ENCODE measurements around the gene ZNF665. TPM values are rescaled to one million over a fixed set of nuclear protein-coding genes. Genes with fewer than 3 reads are reported as not detected.
"Not testable (repeated sequence)": the region's sequence is repeated elsewhere in the genome, so short reads cannot be mapped to it uniquely, and the experiment has no call there.

ZNF665 gene
- total RNA-seq, 2 experiments from 2014 or later, result 2.1 to 3.2 TPM

GRCh38 chr19:53195265-53195903, 2.2 kb upstream of the ZNF665 start:
- CTCF ChIA-PET, result interaction anchor here (0.6 to 1.5 kb wide), 9 partner anchors 38 to 321 kb away, joined by 3 to 6 read pairs (median 4); partner anchors contain the start of gene ZNF677
- Histone ChIP-seq H3K27ac (ENCODE audit: low read depth in 1 of 2, low read length in 2 of 2) (no peak overlapping the region), H3K4me3 (ENCODE audit: low read length) (no peak overlapping the region), H3K27me3 (ENCODE audit: control insufficient read depth in 1 of 2, insufficient read depth in 2 of 2, low read length in 2 of 2) (peaks cover 0 to 2% of the 10 kb centered on the region in 2 experiments), H3K4me1 (ENCODE audit: insufficient read depth, low read length) (peaks cover 28% of the 10 kb centered on the region), H3K9me3 (ENCODE audit: control insufficient read depth in 1 of 2, insufficient read depth in 1 of 2, low read length in 2 of 2) (peaks cover 29 to 65% of the 10 kb centered on the region in 2 experiments), H3K36me3 (ENCODE audit: insufficient read depth, low read length) (peaks cover 17% of the 10 kb centered on the region)
- TF ChIP-seq CTCF (IDR thresholded peaks at IDR 0.05), result peak; percentile 97
- peaks cover 2% of the 10 kb centered on the region for H3K9me3 Mint-ChIP-seq
- H3K4me1 Mint-ChIP-seq (ENCODE audit: low read depth), result peaks cover 42% of the 10 kb centered on the region
- POLR2A ChIA-PET, result interaction anchor here (1.0 to 1.8 kb wide), 5 partner anchors 36 to 325 kb away, joined by 3 to 7 read pairs (median 3); partner anchors contain the start of gene ZNF347
- H3K36me3 Mint-ChIP-seq (ENCODE audit: low read depth), result peaks cover 74% of the 10 kb centered on the region
- peak overlapping the region; percentile 95 for H3K4me3 Mint-ChIP-seq
- peak; percentile 59 for ATAC-seq (ENCODE audit: poor library complexity)
- peak overlapping the region; percentile 92 for H3K27ac Mint-ChIP-seq
- no peaks in the 10 kb centered on the region for H3K27me3 Mint-ChIP-seq
- intact Hi-C loops (cut with DNase I, micrococcal nuclease), result loop anchor here (1.0 to 10.0 kb wide), 14 partner anchors 57 to 832 kb away; partner anchors contain the start of genes ZNF765 (in 2 of the 2), ZNF845 (in 2 of the 2), ZNF160 (in 1 of the 2) and ZNF525 (in 1 of the 2)
- peak; percentile 53 to 89 (median 66) for DNase-seq

- ATAC-seq (ENCODE audit: poor library complexity), result no peak
- intact Hi-C loops (cut with DNase I, micrococcal nuclease), result loop anchor here (1.0 to 10.0 kb wide), 5 partner anchors 34 to 456 kb away; partner anchors contain the start of genes ZNF160 (in 1 of the 2), ZNF347 (in 1 of the 2), ZNF525 (in 1 of the 2) and ZNF611 (in 1 of the 2)
- peak overlapping the region; percentile 94 for H3K4me3 Mint-ChIP-seq
- DNase-seq, result no peak
- POLR2A ChIA-PET, result no interaction called here
- CTCF ChIA-PET, result no interaction called here
- H3K27me3 Mint-ChIP-seq, result no peaks in the 10 kb centered on the region
- H3K4me3 ChIP-seq (ENCODE audit: low read length), result peak overlapping the region; percentile 68
- peaks cover 0 to 2% of the 10 kb centered on the region in 2 experiments for H3K27me3 ChIP-seq (ENCODE audit: control insufficient read depth in 1 of 2, insufficient read depth in 2 of 2, low read length in 2 of 2)
- peaks cover 28% of the 10 kb centered on the region for H3K4me1 ChIP-seq (ENCODE audit: insufficient read depth, low read length)
- H3K36me3 Mint-ChIP-seq (ENCODE audit: low read depth), result peaks cover 66% of the 10 kb centered on the region
- H3K9me3 Mint-ChIP-seq, result peaks cover 2% of the 10 kb centered on the region
- TF ChIP-seq CTCF (IDR thresholded peaks at IDR 0.05), result no peak
- H3K9me3 ChIP-seq (ENCODE audit: control insufficient read depth in 1 of 2, insufficient read depth in 1 of 2, low read length in 2 of 2), result peaks cover 12 to 57% of the 10 kb centered on the region in 2 experiments
- H3K27ac ChIP-seq (ENCODE audit: low read depth in 1 of 2, low read length in 2 of 2), result no peak overlapping the region
- peaks cover 42% of the 10 kb centered on the region for H3K4me1 Mint-ChIP-seq (ENCODE audit: low read depth)
- peak overlapping the region; percentile 88 for H3K27ac Mint-ChIP-seq
- H3K36me3 ChIP-seq (ENCODE audit: insufficient read depth, low read length), result peaks cover 7% of the 10 kb centered on the region
Measured at GRCh38 chr19:53193535-53194222, 521 bp upstream of the ZNF665 start.

- POLR2A ChIA-PET, result no interaction called here
- DNase-seq (no peak), ATAC-seq (ENCODE audit: poor library complexity) (no peak)
- H3K4me1 Mint-ChIP-seq (ENCODE audit: low read depth), result peaks cover 24% of the 10 kb centered on the region
- Histone ChIP-seq H3K36me3 (ENCODE audit: insufficient read depth, low read length) (peaks cover 5% of the 10 kb centered on the region), H3K4me1 (ENCODE audit: insufficient read depth, low read length) (peaks cover 19% of the 10 kb centered on the region), H3K27ac (ENCODE audit: low read depth in 1 of 2, low read length in 2 of 2) (no peak overlapping the region), H3K9me3 (ENCODE audit: control insufficient read depth in 1 of 2, insufficient read depth in 1 of 2, low read length in 2 of 2) (peaks cover 0 to 42% of the 10 kb centered on the region in 2 experiments), H3K4me3 (ENCODE audit: low read length) (no peak overlapping the region), H3K27me3 (ENCODE audit: control insufficient read depth in 1 of 2, insufficient read depth in 2 of 2, low read length in 2 of 2) (peaks cover 0 to 2% of the 10 kb centered on the region in 2 experiments)
- CTCF ChIA-PET, result no interaction called here
- H3K4me3 Mint-ChIP-seq, result no peak overlapping the region
- intact Hi-C loops (cut with DNase I, micrococcal nuclease), result loop anchor here in 1 of 2 experiments (5.0 to 10.0 kb wide), 2 partner anchors 205 to 453 kb away; partner anchors contain the start of genes ZNF611 and ZNF765
- peaks cover 48% of the 10 kb centered on the region for H3K36me3 Mint-ChIP-seq (ENCODE audit: low read depth)
- H3K27ac Mint-ChIP-seq, result no peak overlapping the region
- no peaks in the 10 kb centered on the region for H3K27me3 Mint-ChIP-seq
- H3K9me3 Mint-ChIP-seq, result peaks cover 2% of the 10 kb centered on the region
- TF ChIP-seq CTCF (IDR thresholded peaks at IDR 0.05), result no peak
Measured at GRCh38 chr19:53190253-53190652, 2.9 kb downstream of the ZNF665 start.

- H3K4me3 Mint-ChIP-seq; H3K27ac ChIP-seq (ENCODE audit: low read depth in 1 of 2, low read length in 2 of 2); H3K9me3 Mint-ChIP-seq; H3K36me3 ChIP-seq (ENCODE audit: insufficient read depth, low read length); H3K27me3 ChIP-seq (ENCODE audit: control insufficient read depth in 1 of 2, insufficient read depth in 2 of 2, low read length in 2 of 2); H3K4me3 ChIP-seq (ENCODE audit: low read length); POLR2A ChIA-PET; CTCF ChIA-PET; H3K27ac Mint-ChIP-seq; DNase-seq; ATAC-seq (ENCODE audit: poor library complexity); H3K27me3 Mint-ChIP-seq: not testable (repeated sequence)
- intact Hi-C loops (cut with DNase I, micrococcal nuclease), result loop anchor here in 1 of 2 experiments (5.0 to 10.0 kb wide), 2 partner anchors 205 to 452 kb away; partner anchors contain the start of genes ZNF611 and ZNF765
- Mint-ChIP-seq H3K36me3 (ENCODE audit: low read depth) (peaks cover 45% of the 10 kb centered on the region), H3K4me1 (ENCODE audit: low read depth) (peaks cover 20% of the 10 kb centered on the region)
- Histone ChIP-seq H3K9me3 (ENCODE audit: control insufficient read depth in 1 of 2, insufficient read depth in 1 of 2, low read length in 2 of 2) (peaks cover 0 to 43% of the 10 kb centered on the region in 2 experiments), H3K4me1 (ENCODE audit: insufficient read depth, low read length) (peaks cover 19% of the 10 kb centered on the region)
Measured at GRCh38 chr19:53189691-53190198, 3.4 kb downstream of the ZNF665 start.
